ENCODE results near the gene HIPK3. TPM values are rescaled to one million over a fixed set of nuclear protein-coding genes. Genes with fewer than 3 reads are reported as not detected.
A peak's percentile ranks its signal among the peaks of the same experiment; 100 is the strongest.

HIPK3 gene
- total RNA-seq, 4 donors from 2014 or later: 85.2 to 283 (median 126) TPM

DNA sequence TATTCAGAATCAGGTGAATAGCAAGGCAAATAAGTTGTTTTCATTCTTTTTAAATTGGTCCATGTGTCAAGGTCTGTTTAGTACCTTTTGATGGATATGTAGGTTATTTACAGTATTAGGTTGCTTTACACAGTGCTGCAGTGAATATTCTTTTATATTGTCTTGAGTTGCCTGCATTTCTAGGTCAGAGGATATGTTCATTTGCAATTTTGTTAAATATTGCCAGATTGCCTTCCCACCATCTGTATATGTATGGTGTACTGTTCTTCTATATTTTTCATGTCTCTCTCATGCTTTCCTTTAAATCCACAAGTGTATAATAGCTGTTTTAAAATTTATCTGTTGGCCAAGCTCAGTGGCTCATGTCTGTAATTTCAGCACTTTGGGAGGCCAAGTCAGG, 24.6 kb downstream of the HIPK3 start:
- in situ Hi-C loops (cut with MboI; ENCODE audit: low sequenced_read_pairs in 4 of 4) (no loop called here), intact Hi-C loops (cut with DNase I; ENCODE audit: low total_unique reads) (no loop called here)
- no peak for TF ChIP-seq CTCF (IDR thresholded peaks at IDR 0.05 in 4 of 5, conservative IDR thresholded peaks at IDR 0.05 in 1 of 5)
- no peak for TF ChIP-seq POLR2A (IDR thresholded peaks at IDR 0.05)
- Histone ChIP-seq H3K27me3 (no peaks in the 10 kb centered on the region), H3K4me1 (peaks cover 53 to 60% of the 10 kb centered on the region in 2 donors), H3K9me3 (no peaks in the 10 kb centered on the region), H3K27ac (no peak overlapping the region), H3K4me3 (no peak overlapping the region), H3K36me3 (peaks cover 0 to 4% of the 10 kb centered on the region in 2 donors)
- DNase-seq (no peak), ATAC-seq (no peak)

DNA sequence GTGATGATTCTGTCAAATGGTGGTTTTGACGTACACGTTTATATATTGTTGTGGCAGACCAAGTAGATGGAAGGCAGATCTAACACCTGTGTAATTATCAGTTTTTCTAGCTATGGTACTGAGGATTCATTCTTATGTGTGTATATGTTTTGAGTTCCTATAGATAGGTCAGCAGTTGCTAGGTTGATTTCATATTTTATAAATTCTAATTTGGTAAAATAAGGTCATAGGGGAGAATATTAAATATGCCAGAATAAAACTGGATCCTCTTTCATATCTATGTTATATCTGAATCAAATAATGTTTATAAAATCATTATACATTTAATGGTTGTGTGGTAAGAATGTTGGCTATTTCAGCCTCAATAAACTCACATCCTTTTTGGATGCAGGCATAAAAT, 27.6 kb downstream of the HIPK3 start:
- ATAC-seq (no peak), DNase-seq (no peak)
- TF ChIP-seq POLR2A (IDR thresholded peaks at IDR 0.05): no peak
- TF ChIP-seq CTCF (IDR thresholded peaks at IDR 0.05 in 4 of 5, conservative IDR thresholded peaks at IDR 0.05 in 1 of 5): no peak
- H3K4me1 ChIP-seq: peaks cover 48 to 59% of the 10 kb centered on the region in 2 donors
- intact Hi-C loops (cut with DNase I; ENCODE audit: low total_unique reads) (no loop called here), in situ Hi-C loops (cut with MboI; ENCODE audit: low sequenced_read_pairs in 4 of 4) (no loop called here)
- H3K9me3 ChIP-seq: no peaks in the 10 kb centered on the region
- peak overlapping the region in 1 of 4 donors; percentile 53 for H3K27ac ChIP-seq
- H3K27me3 ChIP-seq: no peaks in the 10 kb centered on the region
- peaks cover 0 to 9% of the 10 kb centered on the region in 2 donors for H3K36me3 ChIP-seq
- H3K4me3 ChIP-seq: no peak overlapping the region

DNA sequence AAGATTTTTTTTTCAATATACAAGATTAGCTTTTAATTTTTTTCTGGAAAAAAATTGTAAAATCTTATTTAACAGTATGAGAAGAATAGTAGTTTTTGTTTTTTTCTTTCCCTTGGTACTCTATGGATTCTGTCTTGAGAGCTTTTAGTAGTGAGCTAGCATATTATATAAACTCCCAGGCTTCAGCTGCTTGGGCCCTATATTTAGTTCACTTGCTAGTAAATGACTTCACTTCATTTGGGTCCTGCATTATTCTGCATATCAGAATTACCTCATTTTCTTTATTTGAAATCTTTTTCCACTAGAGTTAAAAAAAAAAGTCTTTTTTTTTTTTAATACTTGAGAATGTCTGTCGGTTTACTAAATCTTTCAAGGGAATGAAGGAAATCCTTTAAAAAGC, 33.1 kb downstream of the HIPK3 start:
- no peaks in the 10 kb centered on the region for H3K9me3 ChIP-seq
- ATAC-seq (peak in 1 of 2 donors; percentile 56), DNase-seq (no peak)
- H3K27ac ChIP-seq: peak overlapping the region; percentile 76 to 84 (median 80)
- no peak for TF ChIP-seq CTCF (IDR thresholded peaks at IDR 0.05 in 4 of 5, conservative IDR thresholded peaks at IDR 0.05 in 1 of 5)
- no peak for TF ChIP-seq POLR2A (IDR thresholded peaks at IDR 0.05)
- in situ Hi-C loops (cut with MboI; ENCODE audit: low sequenced_read_pairs in 4 of 4) (no loop called here), intact Hi-C loops (cut with DNase I; ENCODE audit: low total_unique reads) (loop anchor here (2.0 kb wide), 1 partner anchor 34 kb away; the partner anchor contains the start of gene HIPK3)
- H3K4me1 ChIP-seq: peaks cover 43 to 81% of the 10 kb centered on the region in 2 donors
- peaks cover 0 to 9% of the 10 kb centered on the region in 2 donors for H3K36me3 ChIP-seq
- H3K4me3 ChIP-seq: peak overlapping the region in 2 of 4 donors; percentile 1 to 20
- H3K27me3 ChIP-seq: no peaks in the 10 kb centered on the region

- TF ChIP-seq CTCF (IDR thresholded peaks at IDR 0.05 in 4 of 5, conservative IDR thresholded peaks at IDR 0.05 in 1 of 5) (no peak), POLR2A (IDR thresholded peaks at IDR 0.05) (no peak)
- Histone ChIP-seq H3K27me3 (no peaks in the 10 kb centered on the region), H3K4me1 (peaks cover 48 to 81% of the 10 kb centered on the region in 2 donors), H3K4me3 (peak overlapping the region; percentile 9 to 24 (median 15)), H3K36me3 (peaks cover 0 to 9% of the 10 kb centered on the region in 2 donors), H3K9me3 (no peaks in the 10 kb centered on the region), H3K27ac (peak overlapping the region; percentile 76 to 84 (median 80))
- in situ Hi-C loops (cut with MboI; ENCODE audit: low sequenced_read_pairs in 4 of 4): no loop called here
- intact Hi-C loops (cut with DNase I; ENCODE audit: low total_unique reads): loop anchor here (2.0 kb wide), 1 partner anchor 34 kb away; the partner anchor contains the start of gene HIPK3
- peak; percentile 98 to 99 for ATAC-seq
- peak; percentile 35 to 54 for DNase-seq
These were observed 34.0 kb downstream of the HIPK3 start for GRCh38 chr11:33291004-33291777.

Measured in gastrocnemius medialis (tissue), 4 donors.